Occipital lobe (tissue), 2 donors: ENCODE measurements around the gene SYCP2. TPM values are rescaled to one million over a fixed set of nuclear protein-coding genes. Genes with fewer than 3 reads are reported as not detected.

Experiments
- DNase-seq: peaks from one replicate; lab custom pipeline; 2025; lab: John Stamatoyannopoulos, UW
- total RNA-seq: library from RNA; depleted of rRNA; stranded (reverse); fragments of >200 nt; gene quantifications from one replicate; pipeline ENCODE4 v1.2.3, GENCODE V29; 2014

Gene SYCP2
- total RNA-seq, 1 donor from 2014 or later: 4.1 TPM

DNA sequence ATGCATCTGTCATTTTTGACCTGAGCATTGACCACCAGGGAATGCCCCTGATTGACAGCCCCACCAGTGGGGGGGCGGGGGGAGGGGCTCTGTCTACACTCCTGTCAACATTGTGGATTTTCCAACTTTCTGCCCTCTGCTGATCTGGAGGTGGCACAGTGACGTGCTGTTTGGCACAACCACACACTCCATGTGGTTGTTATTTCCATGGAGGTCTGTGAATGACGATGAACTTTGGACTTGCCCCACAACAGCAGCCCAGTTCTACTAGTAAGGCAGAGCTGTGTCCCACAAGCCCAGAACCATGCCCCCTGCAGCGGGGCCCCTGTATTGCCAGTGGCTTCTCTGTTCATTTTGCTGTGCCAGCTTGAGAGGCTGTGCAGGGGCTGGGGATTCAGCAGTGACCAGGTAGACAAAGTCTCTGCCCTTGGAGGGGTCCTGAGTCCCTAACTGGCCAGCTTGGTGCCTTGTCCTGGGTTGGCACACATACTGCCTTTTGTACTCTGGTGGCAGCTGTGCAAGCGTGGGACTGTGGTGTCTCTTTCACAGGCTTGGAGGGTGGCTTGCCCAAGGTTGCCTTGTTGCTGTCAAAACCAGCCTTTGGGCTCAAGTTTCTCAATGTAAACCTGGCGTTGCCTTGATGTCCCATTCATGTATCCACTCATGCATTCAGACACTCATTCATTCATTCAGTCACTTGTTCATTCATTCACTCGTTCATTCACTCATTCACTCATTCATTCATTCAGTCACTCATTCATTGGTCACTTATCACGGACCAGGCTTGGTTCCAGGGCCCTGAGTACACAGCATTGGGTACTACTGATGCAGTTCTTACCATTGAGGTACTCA lies 108.5 kb downstream of the SYCP2 start:
- no peak for DNase-seq

DNA sequence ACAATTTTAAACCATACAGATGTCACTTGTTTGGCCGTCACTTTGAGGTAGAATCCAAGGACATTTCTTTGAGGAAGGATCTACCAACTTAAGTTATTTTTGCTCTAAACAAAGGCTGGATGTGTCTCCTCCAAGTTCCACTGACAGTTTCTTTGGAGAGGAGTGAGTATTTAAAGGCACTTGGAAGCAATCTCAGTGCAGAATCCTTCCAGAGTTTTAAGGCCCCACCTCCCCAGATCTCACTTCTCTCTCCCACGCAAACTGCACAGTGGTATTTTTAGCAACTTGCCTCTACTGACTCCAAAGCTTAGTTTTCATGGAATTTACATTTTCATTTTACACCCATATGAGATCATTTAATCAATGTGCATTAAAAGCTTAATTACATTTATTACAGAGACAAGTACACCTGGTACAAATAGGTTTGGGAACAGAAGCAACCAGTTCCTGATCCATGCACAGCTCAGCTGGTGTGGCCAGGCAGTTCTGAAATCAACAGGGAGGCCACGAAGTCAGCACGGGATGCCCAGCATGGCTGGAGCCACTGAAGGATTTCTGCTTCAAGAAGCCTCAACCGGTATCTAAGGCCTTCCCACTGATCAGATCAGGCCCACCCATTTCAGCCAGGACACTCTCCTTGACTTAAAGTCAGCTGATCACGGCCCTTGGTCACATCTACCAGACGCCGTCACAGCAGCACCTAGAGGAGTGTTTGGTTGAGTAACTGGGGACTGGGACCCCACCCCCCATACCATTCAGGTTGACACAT lies 109.8 kb downstream of the SYCP2 start:
- DNase-seq: no peak

GRCh38 chr20:59823030-59823423 lies 110.4 kb downstream of the SYCP2 start:
- DNase-seq: no peak

DNA sequence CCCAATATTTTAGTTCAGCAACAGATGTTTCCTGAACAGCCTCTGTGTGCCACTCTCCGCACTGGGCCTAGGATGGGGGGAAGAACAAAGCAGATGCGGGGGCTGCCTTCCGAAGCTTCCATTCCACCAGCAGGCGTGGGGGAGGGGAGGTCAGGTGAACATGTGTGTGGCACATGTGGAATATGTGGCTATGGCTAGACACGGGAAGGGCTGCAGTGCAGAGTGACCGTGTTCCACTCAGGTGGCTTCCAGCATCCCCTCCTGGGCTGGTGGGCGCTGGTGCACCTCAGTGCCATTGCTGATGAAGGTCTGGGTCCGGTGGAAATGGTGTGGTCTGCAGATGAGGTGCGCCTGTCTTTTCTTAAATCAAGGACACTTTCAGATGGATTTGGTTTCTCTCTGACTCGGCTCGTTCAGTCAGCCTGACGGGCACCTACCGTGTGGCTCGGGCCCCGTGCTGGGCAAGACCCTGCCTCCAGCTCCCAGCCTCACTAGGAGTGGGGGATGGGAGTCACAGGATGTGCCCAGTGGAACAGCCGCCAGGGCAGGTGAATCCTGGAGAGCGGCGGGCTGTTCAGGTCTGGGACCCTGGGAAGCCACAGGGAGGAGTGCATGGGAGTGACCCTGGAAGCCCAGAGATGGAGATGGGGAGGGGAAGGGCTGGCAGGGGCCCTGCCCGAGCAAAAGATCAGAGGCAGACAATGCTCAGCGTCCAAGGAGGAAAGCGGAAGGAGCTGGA lies 111.0 kb downstream of the SYCP2 start:
- DNase-seq: no peak

DNA sequence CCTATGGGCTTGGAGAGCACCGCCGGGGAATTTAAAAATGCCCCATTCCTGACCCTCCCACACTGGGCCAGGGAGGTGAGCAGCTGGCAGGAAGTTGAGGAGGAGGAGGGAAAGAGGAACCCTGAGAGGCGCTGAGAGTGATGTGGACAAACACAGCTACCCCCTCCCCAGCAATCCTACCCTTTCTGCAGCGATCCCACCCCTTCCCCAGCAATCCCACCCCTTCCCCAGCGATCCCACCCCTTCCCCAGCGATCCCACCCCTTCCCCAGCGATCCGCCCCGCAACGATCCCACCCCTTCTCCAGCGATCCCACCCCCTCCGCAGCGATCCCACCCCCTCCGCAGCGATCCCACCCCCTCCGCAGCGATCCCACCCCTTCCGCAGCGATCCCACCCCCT lies 111.6 kb downstream of the SYCP2 start:
- no peak for DNase-seq

DNA sequence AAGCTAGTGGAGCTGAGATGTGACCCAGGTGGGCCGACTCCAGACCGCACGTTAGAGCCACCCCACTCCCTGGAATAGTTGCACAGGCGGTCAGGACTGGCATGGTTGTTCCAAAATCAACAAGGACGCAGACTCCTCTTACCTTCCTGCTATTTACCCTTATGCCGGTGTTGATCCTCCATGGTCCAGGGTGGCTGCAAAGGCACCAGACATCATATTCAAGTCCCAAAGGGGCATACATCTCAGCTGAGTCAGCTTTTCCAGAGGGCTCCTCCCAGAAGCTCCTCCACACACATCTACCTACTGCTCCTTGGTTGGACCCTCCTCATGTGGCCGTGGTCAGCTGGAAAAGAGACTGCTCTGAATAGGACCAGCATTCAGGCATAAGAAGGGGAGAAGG lies 112.2 kb downstream of the SYCP2 start:
- no peak for DNase-seq

DNA sequence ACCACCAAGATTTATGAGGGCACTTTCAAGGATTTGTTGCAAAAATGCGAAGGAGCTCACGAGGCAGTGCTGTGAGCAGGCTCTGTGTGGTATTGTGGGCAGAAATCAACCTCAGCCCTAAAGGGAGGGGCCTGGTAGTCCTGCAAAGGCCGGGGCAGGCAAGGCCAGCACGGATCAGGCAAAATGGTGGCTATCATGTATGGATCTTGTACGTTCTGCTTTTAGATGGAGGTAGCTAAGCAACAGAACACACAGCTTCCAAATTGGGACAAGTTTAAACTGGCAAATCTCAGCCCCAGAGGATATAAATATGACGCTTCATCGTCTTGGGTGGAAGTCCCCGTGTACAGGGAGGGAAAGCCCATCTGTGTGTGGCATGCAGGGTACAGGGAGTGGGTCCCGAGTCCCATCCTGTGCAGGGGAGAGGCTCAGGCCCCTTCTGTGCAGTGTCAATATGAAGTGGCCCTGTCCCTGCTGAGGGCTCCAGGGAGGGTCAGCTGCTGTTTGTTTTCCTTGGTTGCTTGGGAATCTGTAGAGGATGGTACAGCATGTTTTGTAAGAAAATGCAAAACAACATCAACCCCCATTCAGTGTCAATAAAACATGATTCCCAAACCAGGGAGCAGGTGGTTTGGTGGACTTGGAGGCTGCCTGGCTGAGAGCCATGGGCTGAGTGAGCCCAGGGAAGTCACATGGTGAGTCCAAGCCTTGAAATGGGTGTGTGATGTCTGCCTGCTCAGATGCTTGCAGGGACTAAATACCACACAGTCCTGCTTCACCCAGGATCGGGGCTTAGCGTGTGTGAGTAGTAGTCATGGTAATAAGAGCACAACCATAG lies 113.0 kb downstream of the SYCP2 start:
- peak; percentile 57 for DNase-seq

DNA sequence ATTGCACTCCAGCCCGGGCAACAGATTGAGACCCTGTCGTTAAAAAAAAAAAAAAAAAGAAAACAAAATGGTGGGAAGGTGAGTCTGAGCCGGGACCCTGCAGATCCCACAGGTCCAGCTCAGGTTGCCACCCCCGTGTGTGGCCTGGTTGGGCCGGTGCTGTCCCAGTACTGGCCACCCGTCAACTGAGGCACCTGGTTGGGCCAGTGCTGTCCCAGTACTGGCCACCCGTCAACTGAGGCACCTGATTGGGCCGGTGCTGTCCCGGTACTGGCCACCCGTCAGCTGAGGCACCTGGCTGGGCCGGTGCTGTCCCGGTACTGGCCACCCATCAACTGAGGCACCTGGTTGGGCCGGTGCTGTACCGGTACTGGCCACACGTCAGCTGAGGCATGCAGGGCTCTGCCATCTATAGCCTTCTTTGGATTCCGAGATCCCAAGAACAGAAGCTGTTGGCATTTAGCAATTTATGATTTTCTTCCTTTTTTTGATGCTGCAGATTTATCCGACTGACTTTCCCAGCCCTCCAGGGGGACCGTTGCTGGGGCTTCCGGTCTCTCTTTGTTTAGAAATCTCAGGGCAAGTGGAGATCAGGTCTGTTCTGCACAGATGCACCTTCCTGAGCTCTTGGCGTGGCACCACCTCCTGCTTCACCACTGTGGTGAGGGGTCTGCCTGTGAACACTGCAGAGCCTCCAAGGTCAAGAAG lies 113.8 kb downstream of the SYCP2 start:
- DNase-seq: no peak

GRCh38 chr20:59818911-59819310 lies 114.5 kb downstream of the SYCP2 start:
- DNase-seq: no peak

GRCh38 chr20:59817846-59818615 lies 115.4 kb downstream of the SYCP2 start:
- DNase-seq: no peak

- DNase-seq: no peak
Observed at GRCh38 chr20:59817406-59817805, 116.0 kb downstream of the SYCP2 start.

DNA sequence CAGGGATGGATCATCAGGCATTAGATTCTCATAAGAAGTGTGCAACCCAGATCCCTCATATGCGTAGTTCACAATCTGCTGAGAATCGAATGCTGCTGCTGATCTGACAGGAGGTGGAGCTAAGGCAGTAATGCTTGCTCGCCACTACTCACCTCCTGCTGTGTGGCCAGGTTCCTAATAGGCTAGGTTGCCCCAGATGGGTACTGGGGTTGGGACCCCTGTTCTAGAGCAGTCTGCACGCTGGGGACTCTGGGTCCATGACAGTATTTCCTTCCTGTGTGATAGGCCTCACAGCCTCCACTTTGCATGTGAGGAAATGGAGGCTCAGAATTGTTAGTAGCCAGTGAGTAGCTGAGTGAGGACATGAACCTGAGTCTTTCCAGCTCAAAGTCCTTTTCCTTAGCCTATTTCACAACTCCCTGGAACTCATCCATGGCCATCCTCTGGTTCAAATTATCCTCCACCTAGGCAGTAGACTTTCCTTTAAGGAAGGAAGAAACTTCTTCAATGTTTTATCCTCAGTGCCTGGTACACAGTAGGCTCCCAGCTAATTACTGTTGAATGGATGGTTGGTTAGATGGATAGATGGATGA lies 117.2 kb downstream of the SYCP2 start:
- no peak for DNase-seq

DNA sequence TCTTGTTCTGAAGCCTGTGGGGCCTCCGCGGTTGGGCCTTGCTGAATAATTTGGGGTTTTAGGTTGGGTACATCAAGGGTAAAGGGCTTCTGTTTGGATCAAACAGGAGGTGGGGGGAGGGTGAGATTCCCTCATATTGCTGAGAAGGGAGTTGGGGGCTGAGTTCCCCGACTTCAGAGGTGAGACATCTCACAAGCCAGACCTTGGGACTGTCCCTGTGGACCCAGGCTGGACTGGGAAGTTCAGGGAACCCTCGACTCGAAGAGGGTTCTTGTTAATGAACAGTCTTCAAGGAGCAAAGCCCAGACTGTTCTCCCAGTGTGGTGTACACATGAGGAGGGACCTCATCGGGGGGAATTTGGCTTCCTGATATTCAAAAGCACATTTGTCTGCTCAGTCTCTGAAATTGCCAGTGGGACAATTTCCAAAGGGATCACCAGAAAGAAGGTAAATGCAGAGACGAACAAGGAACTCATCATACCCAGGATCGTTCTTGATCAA lies 118.5 kb downstream of the SYCP2 start:
- no peak for DNase-seq

GRCh38 chr20:59813948-59814839 lies 119.2 kb downstream of the SYCP2 start:
- DNase-seq: no peak
